IPS-NIHi11 (cell line): ENCODE measurements around the gene KIF6.

Experiments
- DNase-seq: peaks from one replicate; pipeline ENCODE4 v3.0.0; 2012; ENCODE audit warnings: mixed read lengths, low spot score

The KIF6 gene

GRCh38 chr6:39446909-39447308 lies 278.3 kb downstream of the KIF6 start:
- DNase-seq: no peak

GRCh38 chr6:39445667-39446066 lies 279.5 kb downstream of the KIF6 start:
- no peak for DNase-seq

DNA sequence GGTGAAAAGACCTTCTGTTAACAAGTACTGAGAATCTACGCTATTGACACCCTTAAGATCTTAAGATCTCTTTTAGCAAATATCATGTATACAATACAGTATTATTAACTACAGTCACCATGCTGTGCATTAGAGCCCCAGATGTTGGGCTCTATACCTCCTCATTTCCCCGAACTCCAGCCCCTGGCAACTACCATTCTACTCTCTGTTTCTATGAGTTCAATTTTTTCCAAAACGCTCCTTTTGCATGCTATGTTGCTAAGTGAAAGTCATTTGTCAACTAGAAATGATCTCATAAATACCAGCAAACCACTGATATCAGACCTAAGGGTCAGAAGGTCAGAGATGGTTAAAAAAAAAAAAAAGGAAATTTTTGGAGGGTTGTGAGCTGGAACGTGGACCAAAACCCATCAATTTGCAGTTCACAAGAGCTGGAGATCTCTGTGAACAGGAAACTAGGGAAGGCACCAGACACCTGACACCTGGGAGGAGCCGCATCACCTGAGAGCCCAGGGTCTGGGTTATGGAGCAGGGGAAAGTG lies 280.7 kb downstream of the KIF6 start:
- DNase-seq: no peak

DNA sequence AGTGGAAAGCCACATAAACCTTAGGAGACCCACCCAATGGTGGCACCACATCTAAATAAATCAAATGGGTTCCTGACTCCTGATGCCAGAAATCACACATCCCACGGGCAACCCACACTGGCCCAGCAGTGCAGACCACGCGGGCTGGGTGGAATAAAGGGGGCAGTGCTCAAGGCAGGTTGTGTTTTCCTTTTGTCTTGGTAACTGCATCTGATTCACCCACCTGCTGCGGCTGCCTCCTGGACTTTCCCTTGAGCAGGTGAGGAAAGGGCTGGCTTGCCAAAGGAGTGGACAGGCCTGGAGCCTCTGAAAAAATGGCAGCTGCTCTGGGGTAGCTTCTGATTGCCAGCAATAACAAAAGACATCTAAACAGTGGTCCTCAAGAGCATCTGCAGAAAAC lies 283.2 kb downstream of the KIF6 start:
- DNase-seq: no peak

DNA sequence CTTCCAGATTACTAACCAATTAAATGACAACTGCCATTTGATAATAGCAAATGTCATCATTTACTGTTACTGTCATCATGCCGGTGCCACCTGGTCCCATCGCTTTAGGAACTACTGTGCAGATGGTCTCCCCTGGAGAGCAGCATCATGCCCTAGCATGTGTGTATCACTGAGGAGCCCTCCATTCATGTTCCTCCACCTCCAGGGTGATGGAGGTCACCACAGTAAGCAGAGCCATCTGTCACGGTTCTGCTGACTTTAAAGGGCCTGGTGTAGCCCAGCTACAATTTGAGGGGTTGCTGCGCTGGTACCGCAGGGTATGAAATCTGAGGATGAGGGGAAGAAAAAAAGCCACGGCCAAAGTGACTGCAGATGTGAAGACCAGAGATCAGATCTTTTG lies 283.9 kb downstream of the KIF6 start:
- no peak for DNase-seq

DNA sequence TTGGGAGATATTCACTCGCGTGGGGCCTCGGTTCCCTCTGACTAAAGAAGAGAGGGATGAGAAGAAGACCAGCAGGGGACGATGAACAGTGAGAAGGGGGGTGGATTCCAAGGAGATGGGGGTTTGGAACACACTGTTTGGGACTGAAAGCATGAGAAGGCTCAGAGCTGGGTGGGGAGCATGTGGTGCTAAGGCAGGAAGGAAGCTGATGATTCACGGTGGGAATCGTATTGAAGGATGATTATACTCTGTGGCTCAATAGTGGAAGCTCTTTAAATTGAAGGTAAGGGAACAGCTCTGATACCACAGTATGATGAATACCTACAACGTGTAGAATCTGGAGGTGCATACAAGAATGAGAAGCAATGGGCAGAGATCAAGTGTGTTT lies 285.2 kb downstream of the KIF6 start:
- no peak for DNase-seq

- DNase-seq: no peak
These were observed 285.7 kb downstream of the KIF6 start for GRCh38 chr6:39439342-39440038.

GRCh38 chr6:39433630-39434029 lies 291.6 kb downstream of the KIF6 start:
- DNase-seq: no peak

DNA sequence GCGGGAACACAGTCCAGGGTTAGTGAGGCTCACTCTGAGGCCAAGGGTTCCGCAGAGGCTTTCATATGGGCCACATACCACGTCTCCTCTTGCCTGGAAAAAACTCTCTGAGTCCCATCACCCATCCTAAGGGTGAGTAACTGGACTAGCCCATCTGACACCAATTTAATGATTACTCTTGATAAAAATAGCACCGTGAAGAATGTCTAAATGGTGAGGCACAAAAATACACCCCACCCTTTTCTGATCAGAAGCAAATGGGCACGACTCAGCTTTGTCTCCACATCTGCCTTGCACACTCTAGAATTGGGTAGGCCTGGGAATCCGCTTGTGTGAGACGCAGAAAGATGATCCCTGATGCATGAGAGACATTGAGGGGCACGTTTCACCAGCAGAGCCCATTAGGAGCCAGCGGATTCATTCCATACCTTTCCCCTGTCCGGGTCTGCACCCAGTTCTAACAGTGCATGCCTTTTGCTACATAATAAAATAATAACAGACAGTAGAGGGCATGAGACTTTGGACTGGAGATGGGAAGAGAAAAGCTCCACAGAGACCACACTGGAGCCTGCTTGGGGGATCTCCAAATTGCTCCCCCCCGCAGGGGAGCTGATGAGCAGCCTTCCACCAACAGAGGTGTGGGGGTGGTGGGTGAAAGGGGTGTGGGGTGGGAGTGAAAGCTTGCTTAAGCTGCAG lies 292.7 kb downstream of the KIF6 start:
- no peak for DNase-seq

DNA sequence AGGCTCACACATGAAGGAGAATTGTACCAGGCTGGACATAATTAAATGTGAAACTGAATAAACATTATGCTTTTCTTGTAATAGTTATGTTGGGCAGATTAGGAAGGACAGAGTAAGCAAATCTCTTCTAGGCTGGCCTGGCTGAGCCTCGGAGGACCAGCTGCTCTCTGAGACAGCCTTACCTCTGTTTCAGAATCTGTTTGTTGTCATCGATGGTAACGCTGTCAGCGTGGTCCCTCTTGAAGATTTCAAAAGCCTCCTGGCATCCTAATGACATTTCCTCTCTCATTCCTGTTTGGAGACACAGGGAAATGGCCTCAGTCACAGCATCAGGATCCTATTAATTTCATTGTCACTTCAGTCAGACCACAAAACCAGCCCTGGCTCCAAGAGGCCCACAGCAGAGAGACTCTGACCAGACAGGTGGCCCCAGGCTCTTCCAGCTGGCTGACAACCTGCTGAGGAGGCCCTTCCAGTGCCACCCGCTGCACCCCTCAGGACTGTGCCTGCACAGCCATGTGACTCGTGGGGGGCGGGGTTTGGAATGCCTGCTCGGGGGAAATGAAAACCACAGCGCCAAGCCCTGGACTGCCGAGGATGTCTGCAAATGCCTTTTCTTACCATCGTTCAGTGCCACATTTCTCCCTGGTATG lies 294.2 kb downstream of the KIF6 start:
- peak; percentile 31 for DNase-seq

GRCh38 chr6:39430446-39430845 lies 294.8 kb downstream of the KIF6 start:
- no peak for DNase-seq

DNA sequence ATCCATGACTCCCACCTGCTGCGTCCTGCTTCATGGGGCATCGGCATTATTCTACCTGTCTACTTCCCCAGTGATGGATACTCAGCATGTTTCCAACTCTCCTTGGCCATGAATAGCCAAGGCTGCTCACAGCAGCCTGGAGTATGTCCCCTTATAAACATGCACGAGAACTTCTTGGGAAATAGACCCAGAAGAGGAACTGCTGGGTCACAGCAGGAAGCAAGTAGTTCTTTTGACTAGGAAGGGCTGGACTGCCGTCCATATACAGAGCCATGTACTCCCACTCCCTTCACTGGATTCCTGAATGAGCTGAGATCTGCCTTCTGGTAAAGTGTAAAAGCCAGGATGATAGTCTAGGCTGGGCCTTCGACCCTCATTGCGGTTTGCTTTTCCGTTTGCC lies 296.4 kb downstream of the KIF6 start:
- DNase-seq: no peak

- no peak for DNase-seq
These were observed 297.1 kb downstream of the KIF6 start for GRCh38 chr6:39428152-39428551.

GRCh38 chr6:39426073-39426456 lies 299.1 kb downstream of the KIF6 start:
- DNase-seq: peak; percentile 25

- DNase-seq: no peak
These were observed 299.7 kb downstream of the KIF6 start for GRCh38 chr6:39425346-39426072.

- no peak for DNase-seq
These were observed 300.4 kb downstream of the KIF6 start for GRCh38 chr6:39424831-39425230.

- DNase-seq: no peak
These were observed 303.0 kb downstream of the KIF6 start for GRCh38 chr6:39422238-39422637.

GRCh38 chr6:39421383-39422225 lies 303.6 kb downstream of the KIF6 start:
- DNase-seq: no peak

- DNase-seq: no peak
These were observed 304.6 kb downstream of the KIF6 start for GRCh38 chr6:39420300-39421265.

- no peak for DNase-seq
These were observed 305.6 kb downstream of the KIF6 start for GRCh38 chr6:39419607-39420006.
